Measurements from ENCODE around the gene ADARB2.

DNA sequence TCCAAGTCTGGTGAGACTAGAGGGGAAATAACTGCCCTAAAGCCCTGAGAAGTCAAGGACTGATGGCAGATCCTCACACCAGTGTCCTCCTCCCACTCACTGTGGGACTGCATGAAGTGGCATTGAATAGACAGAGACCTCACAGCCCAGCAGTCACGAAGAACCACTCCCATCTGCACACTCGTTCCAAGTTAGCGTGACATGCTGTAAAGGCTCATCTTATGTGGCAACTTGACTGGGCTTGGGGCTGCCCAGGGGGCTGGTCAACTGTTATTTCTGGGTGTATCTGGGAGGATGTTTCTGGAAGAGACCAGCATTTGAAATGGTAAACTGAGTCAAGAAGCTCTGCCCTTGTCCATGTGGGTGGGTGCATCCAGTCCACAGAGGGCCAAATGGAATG, 104.7 kb downstream of the ADARB2 start:
- no peak for TF ChIP-seq JUNB (IDR thresholded peaks at IDR 0.05; ENCODE audit: unreplicated experiment)
- TF ChIP-seq, protein P1, sequence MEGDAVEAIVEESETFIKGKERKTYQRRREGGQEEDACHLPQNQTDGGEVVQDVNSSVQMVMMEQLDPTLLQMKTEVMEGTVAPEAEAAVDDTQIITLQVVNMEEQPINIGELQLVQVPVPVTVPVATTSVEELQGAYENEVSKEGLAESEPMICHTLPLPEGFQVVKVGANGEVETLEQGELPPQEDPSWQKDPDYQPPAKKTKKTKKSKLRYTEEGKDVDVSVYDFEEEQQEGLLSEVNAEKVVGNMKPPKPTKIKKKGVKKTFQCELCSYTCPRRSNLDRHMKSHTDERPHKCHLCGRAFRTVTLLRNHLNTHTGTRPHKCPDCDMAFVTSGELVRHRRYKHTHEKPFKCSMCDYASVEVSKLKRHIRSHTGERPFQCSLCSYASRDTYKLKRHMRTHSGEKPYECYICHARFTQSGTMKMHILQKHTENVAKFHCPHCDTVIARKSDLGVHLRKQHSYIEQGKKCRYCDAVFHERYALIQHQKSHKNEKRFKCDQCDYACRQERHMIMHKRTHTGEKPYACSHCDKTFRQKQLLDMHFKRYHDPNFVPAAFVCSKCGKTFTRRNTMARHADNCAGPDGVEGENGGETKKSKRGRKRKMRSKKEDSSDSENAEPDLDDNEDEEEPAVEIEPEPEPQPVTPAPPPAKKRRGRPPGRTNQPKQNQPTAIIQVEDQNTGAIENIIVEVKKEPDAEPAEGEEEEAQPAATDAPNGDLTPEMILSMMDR (conservative IDR thresholded peaks at IDR 0.05; ENCODE audit: low read depth in 2 of 2), result no peak
- no peak for TF ChIP-seq REST (IDR thresholded peaks at IDR 0.05; ENCODE audit: unreplicated experiment)
- TF ChIP-seq ZNF331 (CRISPR knock-in tag; IDR thresholded peaks at IDR 0.05; ENCODE audit: low read depth), result no peak
- TF ChIP-seq EZH2 (IDR thresholded peaks at IDR 0.05; ENCODE audit: low read depth, unreplicated experiment), result no peak
- no peak for TF ChIP-seq POLR2AphosphoS5 (IDR thresholded peaks at IDR 0.05; ENCODE audit: low read depth)
- TF ChIP-seq EZH2phosphoT487 (IDR thresholded peaks at IDR 0.05; ENCODE audit: unreplicated experiment), result no peak
- TF ChIP-seq NANOG (IDR thresholded peaks at IDR 0.05; ENCODE audit: borderline replicate concordance), result no peak
- TF ChIP-seq CREB1 (CRISPR knock-in tag; IDR thresholded peaks at IDR 0.05; ENCODE audit: low read depth), result no peak
- TF ChIP-seq, protein P2, sequence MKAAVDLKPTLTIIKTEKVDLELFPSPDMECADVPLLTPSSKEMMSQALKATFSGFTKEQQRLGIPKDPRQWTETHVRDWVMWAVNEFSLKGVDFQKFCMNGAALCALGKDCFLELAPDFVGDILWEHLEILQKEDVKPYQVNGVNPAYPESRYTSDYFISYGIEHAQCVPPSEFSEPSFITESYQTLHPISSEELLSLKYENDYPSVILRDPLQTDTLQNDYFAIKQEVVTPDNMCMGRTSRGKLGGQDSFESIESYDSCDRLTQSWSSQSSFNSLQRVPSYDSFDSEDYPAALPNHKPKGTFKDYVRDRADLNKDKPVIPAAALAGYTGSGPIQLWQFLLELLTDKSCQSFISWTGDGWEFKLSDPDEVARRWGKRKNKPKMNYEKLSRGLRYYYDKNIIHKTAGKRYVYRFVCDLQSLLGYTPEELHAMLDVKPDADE (IDR thresholded peaks at IDR 0.05), result no peak
- no peak for TF ChIP-seq STAT1 (IDR thresholded peaks at IDR 0.05; ENCODE audit: unreplicated experiment)
